GM18870 (cell line): Measurements from ENCODE around the gene APLF.
"Not testable (repeated sequence)": the region's sequence is repeated elsewhere in the genome, so short reads cannot be mapped to it uniquely, and the experiment has no call there.

ENCODE experiments used
- ATAC-seq: cut with Tn5 transposase; IDR thresholded peaks from one replicate; pipeline ENCODE4 v1.9.1; 2021; ENCODE audit warnings: moderate library complexity; ENCODE audit not compliant: unreplicated experiment

APLF gene

DNA sequence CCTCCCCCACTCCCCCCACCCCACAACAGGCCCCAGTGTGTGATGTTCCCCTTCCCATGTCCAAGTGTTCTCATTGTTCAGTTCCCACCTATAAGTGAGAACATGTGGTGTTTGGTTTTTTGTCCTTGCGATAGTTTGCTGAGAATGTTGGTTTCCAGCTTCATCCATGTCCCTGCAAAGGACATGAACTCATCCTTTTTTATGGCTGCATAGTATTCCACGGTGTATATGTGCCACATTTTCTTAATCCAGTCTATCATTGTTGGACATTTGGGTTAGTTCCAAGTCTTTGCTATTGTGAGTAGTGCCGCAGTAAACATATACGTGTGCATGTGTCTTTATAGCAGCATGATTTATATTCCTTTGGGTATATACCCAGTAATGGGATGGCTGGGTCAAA, 103.0 kb downstream of the APLF start:
- not testable (repeated sequence) for ATAC-seq

- ATAC-seq = no peak
Observed at GRCh38 chr2:68574202-68574791, 106.9 kb downstream of the APLF start.

GRCh38 chr2:68577183-68577582, 109.8 kb downstream of the APLF start:
- no peak for ATAC-seq

GRCh38 chr2:68579689-68580088, 112.3 kb downstream of the APLF start:
- ATAC-seq = no peak

DNA sequence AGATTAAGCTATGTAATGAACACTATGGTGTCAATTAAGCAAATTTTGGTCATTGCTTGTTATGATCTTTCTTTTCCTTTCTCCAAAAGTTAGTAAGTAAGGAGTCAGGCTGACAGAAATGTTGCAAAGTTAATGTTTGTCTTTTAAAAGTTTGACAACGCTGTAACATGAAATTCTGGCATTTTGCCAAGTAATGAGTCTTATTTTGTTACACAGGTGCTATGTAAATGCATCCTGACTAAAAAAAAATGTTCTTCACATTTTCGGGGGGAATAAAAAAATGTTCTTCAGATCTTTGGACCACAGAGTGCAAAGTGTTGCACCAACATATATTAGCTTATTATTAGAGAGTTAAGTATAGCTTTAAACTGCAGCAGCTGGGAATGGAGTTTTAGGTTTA, 121.2 kb downstream of the APLF start:
- no peak for ATAC-seq

- no peak for ATAC-seq
Observed at GRCh38 chr2:68589963-68590362, 122.6 kb downstream of the APLF start.

- ATAC-seq = no peak
Observed at GRCh38 chr2:68590702-68591101, 123.3 kb downstream of the APLF start.

GRCh38 chr2:68591225-68591624, 123.8 kb downstream of the APLF start:
- no peak for ATAC-seq

DNA sequence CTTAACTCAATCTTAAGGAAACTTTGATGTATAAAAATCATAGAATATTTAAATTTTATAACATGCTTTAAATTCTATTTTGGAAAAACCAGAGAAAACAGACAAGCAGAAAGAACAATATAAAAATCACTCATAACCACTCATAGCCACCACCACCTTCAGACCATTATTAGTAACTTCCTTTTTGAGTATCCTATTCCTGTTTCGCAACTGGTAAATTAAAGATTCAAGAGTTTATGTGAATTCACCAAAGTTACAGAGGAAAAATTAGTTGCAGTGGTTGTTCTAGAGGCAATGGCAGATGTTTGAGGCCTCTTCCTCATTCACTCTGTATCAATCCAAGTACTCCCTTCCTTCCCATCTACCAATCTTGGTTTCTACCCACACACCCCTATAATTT, 126.7 kb downstream of the APLF start:
- ATAC-seq = no peak

- peak; percentile 86 for ATAC-seq
Observed at GRCh38 chr2:68594674-68595492, 127.5 kb downstream of the APLF start.

- ATAC-seq = not testable (repeated sequence)
Observed at GRCh38 chr2:68595493-68595785, 128.1 kb downstream of the APLF start.

DNA sequence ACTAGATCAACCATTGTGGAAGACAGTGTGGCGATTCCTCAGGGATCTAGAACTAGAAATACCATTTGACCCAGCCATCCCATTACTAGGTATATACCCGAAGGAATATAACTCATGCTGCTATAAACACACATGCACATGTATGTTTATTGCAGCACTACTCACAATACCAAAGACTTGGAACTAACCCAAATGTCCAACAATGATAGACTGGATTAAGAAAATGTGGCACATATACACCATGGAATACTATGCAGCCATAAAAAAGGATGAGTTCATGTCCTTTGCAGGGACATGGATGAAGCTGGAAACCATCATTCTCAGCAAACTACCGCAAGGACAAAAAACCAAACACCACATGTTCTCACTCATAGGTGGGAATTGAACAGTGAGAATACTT, 133.1 kb downstream of the APLF start:
- not testable (repeated sequence) for ATAC-seq

DNA sequence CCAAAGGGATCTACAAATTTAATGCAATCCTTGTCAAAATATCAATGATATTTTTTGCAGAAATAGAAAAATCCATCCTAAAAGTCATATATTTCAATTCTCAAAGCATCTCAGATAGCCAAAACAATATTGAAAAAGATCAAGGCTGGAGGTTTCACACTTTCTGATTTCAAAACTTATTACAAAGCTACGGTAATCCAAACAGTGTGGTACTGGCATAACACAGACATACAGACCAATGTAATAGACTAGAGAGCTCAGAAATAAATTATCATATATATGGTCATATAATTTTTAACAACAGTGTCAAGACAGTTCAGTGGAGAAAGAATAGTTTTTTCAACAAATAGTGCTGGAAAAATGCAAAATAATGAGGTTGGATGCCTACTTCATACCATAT, 135.7 kb downstream of the APLF start:
- ATAC-seq = no peak

DNA sequence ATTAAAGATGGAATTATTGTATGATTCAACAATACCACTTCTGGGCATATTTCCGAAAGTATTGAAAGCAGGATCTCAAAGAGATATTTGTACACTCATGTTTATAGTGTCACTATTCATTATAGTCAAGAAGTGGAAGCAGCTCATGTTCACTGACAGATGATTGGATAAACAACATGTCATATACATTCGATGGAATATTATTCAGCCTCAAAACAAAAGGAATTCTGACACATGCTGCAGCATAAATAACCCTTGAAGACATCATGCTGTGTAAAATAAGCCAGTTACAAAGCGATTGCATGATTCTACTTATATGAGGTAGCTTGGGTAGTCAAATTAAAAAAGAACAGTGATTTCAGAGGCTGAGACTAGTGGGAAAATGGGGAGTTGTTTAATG, 136.7 kb downstream of the APLF start:
- no peak for ATAC-seq

DNA sequence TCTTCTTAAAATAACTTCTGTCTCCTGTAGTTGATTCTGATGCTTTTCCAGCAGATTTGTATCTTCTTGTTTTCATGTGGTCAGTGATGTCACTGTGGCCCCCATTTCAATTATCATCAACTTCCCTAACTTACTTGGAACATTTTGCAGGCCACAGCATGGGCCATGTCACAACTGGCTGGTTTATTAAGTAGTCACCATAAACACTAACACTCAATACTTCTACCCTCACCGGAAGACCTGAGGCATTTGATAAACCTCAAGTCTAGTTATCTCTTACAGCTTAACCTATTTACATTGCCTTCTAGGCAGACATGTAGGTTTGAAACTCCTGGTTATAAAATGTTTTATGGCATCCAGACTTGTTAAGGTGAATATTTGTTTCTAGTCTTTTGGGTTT, 138.6 kb downstream of the APLF start:
- no peak for ATAC-seq

GRCh38 chr2:68606759-68607158, 139.4 kb downstream of the APLF start:
- no peak for ATAC-seq

DNA sequence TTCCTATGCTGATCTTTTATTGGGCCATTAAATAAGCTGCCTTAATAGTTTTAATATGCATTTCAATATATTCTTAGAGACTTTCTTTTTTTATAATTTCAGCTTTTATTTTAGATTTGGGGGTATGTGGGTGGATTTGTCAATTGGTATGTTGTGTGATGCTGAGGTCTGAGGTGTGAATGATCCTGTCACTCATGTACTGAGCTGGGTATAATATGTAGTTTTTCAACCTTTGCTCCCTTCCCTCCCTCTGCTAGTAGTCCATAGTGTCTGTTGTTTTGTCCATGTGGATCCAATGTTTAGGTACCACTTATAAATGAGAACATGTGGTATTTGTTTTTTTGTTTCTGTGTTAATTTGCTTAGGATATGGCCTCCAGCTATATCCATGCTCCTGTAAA, 140.5 kb downstream of the APLF start:
- no peak for ATAC-seq

- no peak for ATAC-seq
Observed at GRCh38 chr2:68612765-68613519, 145.6 kb downstream of the APLF start.

GRCh38 chr2:68620772-68621171, 153.4 kb downstream of the APLF start:
- no peak for ATAC-seq

GRCh38 chr2:68623820-68624219, 156.4 kb downstream of the APLF start:
- ATAC-seq = no peak

DNA sequence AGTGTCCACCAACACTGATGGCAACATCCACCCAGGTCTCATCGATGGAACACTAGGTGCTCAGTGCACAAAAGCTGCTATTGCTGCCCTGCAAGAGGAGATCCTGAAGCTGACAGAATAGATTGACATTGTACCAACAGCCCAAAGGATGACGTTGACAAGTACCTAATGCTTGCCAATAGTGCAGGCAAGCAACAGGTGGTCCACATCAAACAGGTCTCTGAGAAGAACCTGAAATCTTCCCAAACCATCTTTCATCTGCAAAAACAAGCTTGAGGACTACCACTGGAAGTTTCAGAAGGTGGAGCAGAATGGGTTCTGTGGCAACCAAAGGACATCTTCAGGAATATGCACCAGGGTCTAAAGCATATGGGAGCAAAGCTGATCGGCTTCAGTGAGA, 160.2 kb downstream of the APLF start:
- no peak for ATAC-seq
